ENCODE data around the gene ADAM29. TPM values are rescaled to one million over a fixed set of nuclear protein-coding genes. Genes with fewer than 3 reads are reported as not detected.
"Not testable (repeated sequence)": the region's sequence is repeated elsewhere in the genome, so short reads cannot be mapped to it uniquely, and the experiment has no call there.

The ADAM29 gene
- total and polyA plus RNA-seq, 3 donors from 2014 or later: 19.9 to 100 (median 31.4) TPM

GRCh38 chr4:174996079-174996478, 77.9 kb downstream of the ADAM29 start:
- Histone ChIP-seq H3K27me3 (no peaks in the 10 kb centered on the region), H3K4me1 (no peaks in the 10 kb centered on the region), H3K27ac (no peak overlapping the region), H3K4me3 (no peak overlapping the region), H3K36me3 (ENCODE audit: low read depth, missing control alignments) (no peaks in the 10 kb centered on the region), H3K9me3 (no peaks in the 10 kb centered on the region)
- TF ChIP-seq, protein P1, sequence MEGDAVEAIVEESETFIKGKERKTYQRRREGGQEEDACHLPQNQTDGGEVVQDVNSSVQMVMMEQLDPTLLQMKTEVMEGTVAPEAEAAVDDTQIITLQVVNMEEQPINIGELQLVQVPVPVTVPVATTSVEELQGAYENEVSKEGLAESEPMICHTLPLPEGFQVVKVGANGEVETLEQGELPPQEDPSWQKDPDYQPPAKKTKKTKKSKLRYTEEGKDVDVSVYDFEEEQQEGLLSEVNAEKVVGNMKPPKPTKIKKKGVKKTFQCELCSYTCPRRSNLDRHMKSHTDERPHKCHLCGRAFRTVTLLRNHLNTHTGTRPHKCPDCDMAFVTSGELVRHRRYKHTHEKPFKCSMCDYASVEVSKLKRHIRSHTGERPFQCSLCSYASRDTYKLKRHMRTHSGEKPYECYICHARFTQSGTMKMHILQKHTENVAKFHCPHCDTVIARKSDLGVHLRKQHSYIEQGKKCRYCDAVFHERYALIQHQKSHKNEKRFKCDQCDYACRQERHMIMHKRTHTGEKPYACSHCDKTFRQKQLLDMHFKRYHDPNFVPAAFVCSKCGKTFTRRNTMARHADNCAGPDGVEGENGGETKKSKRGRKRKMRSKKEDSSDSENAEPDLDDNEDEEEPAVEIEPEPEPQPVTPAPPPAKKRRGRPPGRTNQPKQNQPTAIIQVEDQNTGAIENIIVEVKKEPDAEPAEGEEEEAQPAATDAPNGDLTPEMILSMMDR (IDR thresholded peaks at IDR 0.05): no peak
- TF ChIP-seq POLR2A (IDR thresholded peaks at IDR 0.05): no peak
- no peak for DNase-seq
- intact Hi-C loops (cut with DNase I; ENCODE audit: low total_unique reads): no loop called here
- 76 to 79% methylated on average over 1 of the region's 1 CpG for WGBS, 2 donors

GRCh38 chr4:174999407-174999806, 81.2 kb downstream of the ADAM29 start:
- no peaks in the 10 kb centered on the region for H3K9me3 ChIP-seq
- H3K4me3 ChIP-seq: no peak overlapping the region
- TF ChIP-seq, protein P1 (IDR thresholded peaks at IDR 0.05): no peak
- TF ChIP-seq POLR2A (IDR thresholded peaks at IDR 0.05): no peak
- DNase-seq: no peak
- no peaks in the 10 kb centered on the region for H3K36me3 ChIP-seq (ENCODE audit: low read depth, missing control alignments)
- H3K27ac ChIP-seq: no peak overlapping the region
- H3K4me1 ChIP-seq: no peaks in the 10 kb centered on the region
- intact Hi-C loops (cut with DNase I; ENCODE audit: low total_unique reads): no loop called here
- 56 to 78% methylated on average over 4 of the region's 4 CpGs for WGBS, 2 donors
- H3K27me3 ChIP-seq: no peaks in the 10 kb centered on the region

- DNase-seq: no peak
- H3K4me1 ChIP-seq: no peaks in the 10 kb centered on the region
- H3K4me3 ChIP-seq: no peak overlapping the region
- H3K9me3 ChIP-seq: no peaks in the 10 kb centered on the region
- intact Hi-C loops (cut with DNase I; ENCODE audit: low total_unique reads): no loop called here
- WGBS, 2 donors: 76 to 82% methylated on average over 3 of the region's 3 CpGs
- TF ChIP-seq POLR2A (IDR thresholded peaks at IDR 0.05): no peak
- TF ChIP-seq, protein P1 (IDR thresholded peaks at IDR 0.05): no peak
- no peak overlapping the region for H3K27ac ChIP-seq
- no peaks in the 10 kb centered on the region for H3K36me3 ChIP-seq (ENCODE audit: low read depth, missing control alignments)
- H3K27me3 ChIP-seq: no peaks in the 10 kb centered on the region
Measured at GRCh38 chr4:175017751-175018150, 99.6 kb downstream of the ADAM29 start.

- WGBS, 2 donors: 84 to 91% methylated on average over 20 of the region's 20 CpGs
- intact Hi-C loops (cut with DNase I; ENCODE audit: low total_unique reads); DNase-seq: not testable (repeated sequence)
Measured at GRCh38 chr4:175019447-175019846, 101.3 kb downstream of the ADAM29 start.

More at GRCh38 chr4:175019447-175019846, 101.3 kb downstream of the ADAM29 start:
- H3K27ac ChIP-seq; H3K4me3 ChIP-seq; H3K9me3 ChIP-seq; H3K36me3 ChIP-seq (ENCODE audit: low read depth, missing control alignments); H3K27me3 ChIP-seq; H3K4me1 ChIP-seq: not testable (repeated sequence)

Small RNA genes lying within 50 kb of the gene (small RNA-seq; reads per million reads assigned to genes)
- gene AC105914.1: 0 reads per million in 2 donors

Other genes starting within 250 kb of the ADAM29 start
- gene GLRA3, start 89.1 kb upstream of the ADAM29 start, total RNA-seq: 1 to 10 TPM; 1.2 to 1.3 TPM
- gene GLRA3, start 89.1 kb upstream of the ADAM29 start, polyA plus RNA-seq (ENCODE audit: insufficient read depth, low read depth, low replicate concordance): 1.3 TPM

Data from testis (tissue), 3 donors.